Stimulated activated naive B cell treated with anti-CD40 and anti-IgM and Interleukin-4, amounts not matched to agents 10 μg/mL and 1 μg/mL and 100 μg/mL, for 72 hours (primary cell): ENCODE data around the gene PCDHGB1.
"Not testable (repeated sequence)": the region's sequence is repeated elsewhere in the genome, so short reads cannot be mapped to it uniquely, and the experiment has no call there.

Experiments
- ATAC-seq, 2 donors: fragments of 150-1000 bp; cut with Tn5 transposase; replicated peaks; 2 replicates each; pipeline ENCODE4 v1.10.0; 2021; ENCODE audit warnings: moderate library complexity in 1 of 2
- DNase-seq: peaks from one replicate; pipeline ENCODE4 v3.0.0; 2021
- H3K27ac Mint-ChIP-seq: one replicate; pipeline ENCODE4 v1.8.0; 2022; ENCODE audit warnings: mild to moderate bottlenecking, mixed read lengths
- H3K27me3 Mint-ChIP-seq, 2 donors: one replicate each; pipeline ENCODE4 v1.8.0; 2022; ENCODE audit warnings: mixed read lengths in 2 of 2
- H3K36me3 Mint-ChIP-seq, 2 donors: one replicate each; pipeline ENCODE4 v1.8.0; 2022; ENCODE audit warnings: mixed read lengths in 2 of 2, mild to moderate bottlenecking in 1 of 2
- H3K4me1 Mint-ChIP-seq, 2 donors: one replicate each; pipeline ENCODE4 v1.8.0; 2022; ENCODE audit warnings: mixed read lengths in 2 of 2, mild to moderate bottlenecking in 1 of 2
- H3K4me3 Mint-ChIP-seq, 2 donors: one replicate each; pipeline ENCODE4 v1.8.0; 2022; ENCODE audit warnings: mild to moderate bottlenecking in 2 of 2, mixed read lengths in 2 of 2, moderate library complexity in 1 of 2
- H3K9me3 Mint-ChIP-seq, 2 donors: one replicate each; pipeline ENCODE4 v1.8.0; 2022; ENCODE audit warnings: mixed read lengths in 2 of 2, mild to moderate bottlenecking in 1 of 2

The PCDHGB1 gene

DNA sequence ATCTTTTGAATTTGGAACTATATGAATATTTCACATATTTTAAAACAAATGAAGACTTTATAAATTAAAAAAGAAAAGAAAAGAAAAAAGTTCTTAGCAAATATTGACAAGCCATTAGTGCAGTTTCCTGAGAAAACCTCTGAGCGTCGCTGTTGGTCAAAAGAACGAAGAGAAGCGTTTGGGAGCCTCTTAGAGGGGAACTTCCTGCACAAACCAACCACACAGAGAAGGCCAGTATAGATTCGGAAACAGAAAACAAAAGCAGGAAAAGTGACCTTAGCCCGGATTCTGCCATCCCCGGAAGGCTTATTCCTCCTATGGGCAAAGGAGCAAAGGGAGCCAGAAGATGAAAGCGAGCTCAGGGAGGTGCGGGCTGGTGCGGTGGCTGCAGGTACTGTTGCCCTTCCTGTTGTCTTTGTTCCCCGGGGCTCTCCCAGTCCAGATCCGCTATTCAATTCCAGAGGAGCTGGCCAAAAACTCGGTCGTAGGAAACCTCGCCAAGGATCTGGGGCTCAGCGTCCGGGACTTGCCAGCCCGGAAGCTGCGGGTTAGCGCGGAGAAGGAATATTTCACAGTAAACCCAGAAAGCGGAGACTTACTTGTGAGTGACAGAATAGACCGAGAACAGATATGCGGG lies 10.0 kb downstream of the PCDHGB1 start, which contains the start of gene PCDHGB2:
Gene PCDHGB2, plus strand, starts transcription at position 205 of the 637 bp plus-strand sequence. Its CDS starts 142 bp downstream, at position 347.
- Mint-ChIP-seq H3K4me3 (peak within 1 kb of the TSS; percentile 75 to 80), H3K4me1 (no peaks in the 10 kb centered on the region), H3K9me3 (peaks cover 15 to 26% of the 10 kb centered on the region in 2 donors), H3K36me3 (peaks cover 17 to 32% of the 10 kb centered on the region in 2 donors), H3K27me3 (peaks cover 72 to 86% of the 10 kb centered on the region in 2 donors), H3K27ac (peak within 1 kb of the TSS; percentile 67)
- ATAC-seq: peak; percentile 29 to 36
- DNase-seq: no peak

DNA sequence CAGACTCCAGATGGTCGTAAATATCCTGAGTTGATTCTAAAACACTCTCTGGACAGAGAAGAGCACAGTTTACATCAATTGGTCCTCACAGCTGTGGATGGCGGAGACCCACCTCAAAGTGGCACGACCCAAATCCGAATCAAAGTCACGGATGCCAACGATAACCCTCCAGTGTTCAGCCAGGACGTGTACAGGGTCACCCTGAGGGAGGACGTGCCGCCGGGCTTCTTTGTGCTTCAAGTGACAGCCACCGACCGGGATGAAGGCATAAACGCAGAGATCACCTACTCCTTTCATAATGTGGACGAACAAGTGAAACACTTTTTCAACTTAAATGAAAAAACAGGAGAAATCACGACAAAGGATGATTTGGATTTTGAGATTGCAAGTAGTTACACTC lies 10.8 kb downstream of the PCDHGB1 start:
- DNase-seq (no peak), ATAC-seq (no peak)
- Mint-ChIP-seq H3K4me3 (no peak overlapping the region), H3K27ac (peak overlapping the region; percentile 67), H3K4me1 (no peaks in the 10 kb centered on the region), H3K36me3 (peaks cover 21 to 39% of the 10 kb centered on the region in 2 donors), H3K9me3 (peaks cover 17 to 29% of the 10 kb centered on the region in 2 donors), H3K27me3 (peaks cover 73 to 87% of the 10 kb centered on the region in 2 donors)

DNA sequence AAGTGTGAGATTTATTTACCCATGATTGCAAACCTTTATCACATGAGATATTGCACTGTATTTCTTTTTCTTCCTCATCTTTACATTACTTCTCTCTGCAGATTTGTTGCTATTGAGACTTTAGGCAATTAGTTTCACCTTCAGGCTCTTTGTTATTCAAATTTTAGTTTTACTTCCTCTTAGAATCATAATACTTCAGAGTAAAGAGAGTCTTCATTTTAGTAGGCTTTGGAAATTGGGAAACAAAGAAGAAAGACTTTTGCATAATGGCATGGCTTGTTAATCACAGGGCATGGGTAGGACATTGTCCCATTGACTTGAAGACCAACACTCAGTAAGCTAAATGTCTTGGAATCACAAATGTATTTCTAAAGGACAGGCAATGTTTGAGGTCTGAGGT lies 12.8 kb downstream of the PCDHGB1 start:
- DNase-seq (no peak), ATAC-seq (no peak)
- Mint-ChIP-seq H3K27me3 (peaks cover 64 to 76% of the 10 kb centered on the region in 2 donors), H3K9me3 (peaks cover 20 to 28% of the 10 kb centered on the region in 2 donors), H3K4me3 (peak overlapping the region in 1 of 2 donors; percentile 17), H3K36me3 (peaks cover 25 to 40% of the 10 kb centered on the region in 2 donors), H3K27ac (peak overlapping the region; percentile 44), H3K4me1 (no peaks in the 10 kb centered on the region)

DNA sequence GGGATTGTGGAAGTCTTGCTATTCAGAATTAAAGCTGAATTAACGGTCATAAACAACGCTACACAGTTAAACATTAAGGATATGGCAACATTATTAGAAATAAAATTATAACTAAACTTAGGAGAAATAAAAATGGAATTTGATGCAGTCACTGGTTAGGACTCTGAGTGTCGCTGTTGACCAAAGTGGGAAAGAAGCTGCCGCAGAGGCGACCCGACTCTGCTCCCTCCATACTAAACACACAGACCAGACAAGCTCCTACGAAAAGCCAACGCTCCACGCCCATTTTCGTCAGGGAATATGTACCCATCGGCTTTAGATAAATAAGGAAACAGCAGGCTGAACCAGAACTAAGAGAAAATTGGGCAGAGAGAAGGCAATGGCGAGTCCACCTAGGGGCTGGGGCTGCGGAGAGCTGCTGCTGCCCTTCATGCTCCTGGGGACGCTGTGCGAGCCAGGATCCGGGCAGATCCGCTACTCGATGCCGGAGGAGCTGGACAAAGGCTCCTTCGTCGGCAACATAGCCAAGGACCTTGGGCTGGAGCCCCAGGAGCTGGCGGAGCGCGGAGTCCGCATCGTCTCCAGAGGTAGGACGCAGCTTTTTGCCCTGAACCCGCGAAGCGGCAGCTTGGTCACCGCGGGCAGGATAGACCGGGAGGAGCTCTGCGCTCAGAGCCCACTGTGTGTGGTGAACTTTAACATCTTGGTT lies 14.2 kb downstream of the PCDHGB1 start, which contains the start of gene PCDHGA5:
Gene PCDHGA5, plus strand, starts transcription at position 211 of the 709 bp plus-strand sequence. Its CDS starts 169 bp downstream, at position 380.
- H3K27ac Mint-ChIP-seq: peak within 1 kb of the TSS; percentile 81
- H3K4me1 Mint-ChIP-seq: no peaks in the 10 kb centered on the region
- H3K27me3 Mint-ChIP-seq: peaks cover 66 to 73% of the 10 kb centered on the region in 2 donors
- H3K36me3 Mint-ChIP-seq: peaks cover 25 to 40% of the 10 kb centered on the region in 2 donors
- ATAC-seq (no peak), DNase-seq (no peak)
- H3K9me3 Mint-ChIP-seq: peaks cover 20 to 28% of the 10 kb centered on the region in 2 donors
- peak within 1 kb of the TSS in 1 of 2 donors; percentile 32 for H3K4me3 Mint-ChIP-seq

DNA sequence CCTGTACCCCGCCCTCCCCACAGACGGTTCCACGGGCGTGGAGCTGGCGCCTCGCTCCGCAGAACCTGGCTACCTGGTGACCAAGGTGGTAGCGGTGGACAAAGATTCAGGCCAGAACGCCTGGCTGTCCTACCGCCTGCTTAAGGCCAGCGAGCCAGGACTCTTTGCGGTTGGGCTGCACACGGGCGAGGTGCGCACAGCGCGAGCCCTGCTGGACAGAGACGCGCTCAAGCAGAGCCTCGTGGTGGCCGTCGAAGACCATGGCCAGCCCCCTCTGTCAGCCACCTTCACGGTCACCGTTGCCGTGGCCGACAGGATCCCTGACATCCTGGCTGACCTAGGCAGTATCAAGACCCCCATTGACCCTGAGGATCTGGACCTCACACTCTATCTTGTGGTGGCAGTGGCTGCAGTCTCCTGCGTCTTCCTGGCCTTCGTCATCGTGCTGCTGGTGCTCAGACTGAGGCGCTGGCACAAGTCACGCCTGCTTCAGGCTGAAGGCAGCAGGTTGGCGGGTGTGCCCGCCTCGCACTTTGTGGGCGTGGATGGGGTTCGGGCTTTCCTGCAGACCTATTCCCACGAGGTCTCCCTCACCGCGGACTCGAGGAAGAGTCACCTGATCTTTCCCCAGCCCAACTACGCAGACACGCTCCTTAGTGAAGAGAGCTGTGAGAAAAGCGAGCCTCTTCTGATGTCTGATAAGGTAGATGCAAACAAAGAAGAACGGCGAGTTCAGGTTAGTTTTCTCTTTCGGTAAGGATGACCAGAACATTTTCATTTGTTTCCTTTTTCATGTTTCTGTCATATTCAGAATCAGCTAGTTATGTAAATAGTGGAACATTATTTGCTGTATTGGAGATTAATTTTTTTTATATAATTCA lies 16.4 kb downstream of the PCDHGB1 start:
- Mint-ChIP-seq H3K36me3 (peaks cover 16 to 37% of the 10 kb centered on the region in 2 donors), H3K27me3 (peaks cover 61 to 69% of the 10 kb centered on the region in 2 donors), H3K4me1 (peaks cover 0 to 3% of the 10 kb centered on the region in 2 donors), H3K9me3 (peaks cover 17 to 28% of the 10 kb centered on the region in 2 donors), H3K4me3 (no peak overlapping the region), H3K27ac (peak overlapping the region; percentile 5)
- ATAC-seq: no peak
- no peak for DNase-seq

DNA sequence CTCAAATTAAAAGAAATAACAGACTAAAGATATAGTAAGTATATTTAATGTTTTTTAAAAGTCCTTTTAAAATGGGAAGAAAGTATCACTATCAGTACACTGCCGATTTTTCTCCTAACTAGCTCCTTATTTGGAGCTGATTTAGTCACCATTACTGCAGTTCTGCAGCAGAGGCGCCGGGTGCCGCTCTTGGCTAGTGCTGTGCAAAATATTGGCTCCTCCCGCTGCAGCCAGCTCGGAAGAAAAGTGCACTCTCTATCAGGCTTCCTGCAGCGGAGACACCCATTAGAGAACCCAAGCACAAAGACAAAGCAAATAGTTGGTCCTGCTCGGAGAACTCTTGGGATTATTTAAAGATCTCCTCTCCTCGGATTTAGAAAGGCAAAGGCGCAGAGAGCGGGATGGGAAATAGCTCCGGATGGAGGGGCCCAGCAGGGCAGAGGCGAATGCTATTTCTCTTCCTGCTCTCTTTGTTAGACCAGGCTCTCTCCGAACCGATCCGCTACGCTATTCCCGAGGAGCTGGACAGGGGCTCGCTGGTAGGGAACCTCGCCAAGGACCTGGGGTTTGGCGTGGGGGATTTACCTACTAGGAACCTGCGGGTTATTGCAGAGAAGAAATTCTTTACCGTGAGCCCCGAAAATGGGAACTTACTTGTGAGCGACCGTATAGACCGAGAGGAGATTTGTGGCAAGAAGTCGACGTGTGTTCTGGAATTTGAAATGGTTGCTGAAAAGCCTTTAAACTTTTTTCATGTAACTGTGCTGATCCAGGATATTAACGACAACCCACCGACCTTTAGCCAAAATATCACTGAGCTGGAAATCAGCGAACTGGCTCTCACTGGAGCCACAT lies 20.3 kb downstream of the PCDHGB1 start, which contains the start of gene PCDHGB3:
Gene PCDHGB3, plus strand, starts transcription at position 249 of the 855 bp plus-strand sequence. Its CDS starts 153 bp downstream, at position 402.
- DNase-seq (no peak), ATAC-seq (peak; percentile 57 to 73)
- Mint-ChIP-seq H3K36me3 (peaks cover 13 to 17% of the 10 kb centered on the region in 2 donors), H3K27me3 (peaks cover 54 to 73% of the 10 kb centered on the region in 2 donors), H3K4me3 (peak within 1 kb of the TSS; percentile 83 to 91), H3K9me3 (peaks cover 23 to 25% of the 10 kb centered on the region in 2 donors), H3K4me1 (peaks cover 0 to 4% of the 10 kb centered on the region in 2 donors), H3K27ac (peak within 1 kb of the TSS; percentile 94)

DNA sequence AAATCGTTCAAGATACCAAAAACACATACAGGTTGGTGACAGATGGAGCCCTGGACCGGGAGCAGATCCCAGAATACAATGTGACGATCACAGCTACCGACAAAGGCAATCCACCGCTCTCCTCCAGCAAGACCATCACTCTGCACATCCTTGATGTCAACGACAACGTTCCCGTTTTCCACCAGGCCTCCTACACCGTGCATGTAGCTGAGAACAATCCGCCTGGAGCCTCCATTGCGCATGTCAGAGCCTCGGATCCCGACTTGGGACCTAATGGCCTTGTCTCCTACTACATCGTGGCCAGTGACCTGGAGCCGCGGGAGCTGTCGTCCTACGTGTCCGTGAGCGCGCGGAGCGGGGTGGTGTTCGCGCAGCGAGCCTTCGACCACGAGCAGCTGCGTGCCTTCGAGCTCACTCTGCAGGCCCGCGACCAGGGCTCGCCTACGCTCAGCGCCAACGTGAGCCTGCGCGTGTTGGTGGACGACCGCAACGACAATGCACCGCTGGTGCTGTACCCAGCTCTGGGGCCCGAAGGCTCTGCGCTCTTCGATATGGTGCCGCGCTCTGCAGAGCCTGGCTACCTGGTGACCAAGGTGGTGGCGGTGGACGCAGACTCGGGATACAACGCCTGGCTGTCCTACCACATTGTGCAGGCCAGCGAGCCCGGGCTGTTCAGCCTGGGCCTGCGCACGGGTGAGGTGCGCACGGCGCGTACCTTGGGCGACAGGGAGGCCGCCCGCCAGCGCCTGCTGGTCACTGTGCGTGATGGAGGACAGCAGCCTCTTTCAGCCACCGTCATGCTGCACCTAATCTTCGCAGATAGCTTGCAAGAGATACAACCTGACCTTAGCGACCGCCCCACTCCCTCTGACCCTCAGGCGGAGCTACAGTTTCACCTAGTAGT lies 21.9 kb downstream of the PCDHGB1 start:
- peak overlapping the region; percentile 81 for H3K27ac Mint-ChIP-seq
- peaks cover 47 to 71% of the 10 kb centered on the region in 2 donors for H3K27me3 Mint-ChIP-seq
- peaks cover 22 to 24% of the 10 kb centered on the region in 2 donors for H3K9me3 Mint-ChIP-seq

DNA sequence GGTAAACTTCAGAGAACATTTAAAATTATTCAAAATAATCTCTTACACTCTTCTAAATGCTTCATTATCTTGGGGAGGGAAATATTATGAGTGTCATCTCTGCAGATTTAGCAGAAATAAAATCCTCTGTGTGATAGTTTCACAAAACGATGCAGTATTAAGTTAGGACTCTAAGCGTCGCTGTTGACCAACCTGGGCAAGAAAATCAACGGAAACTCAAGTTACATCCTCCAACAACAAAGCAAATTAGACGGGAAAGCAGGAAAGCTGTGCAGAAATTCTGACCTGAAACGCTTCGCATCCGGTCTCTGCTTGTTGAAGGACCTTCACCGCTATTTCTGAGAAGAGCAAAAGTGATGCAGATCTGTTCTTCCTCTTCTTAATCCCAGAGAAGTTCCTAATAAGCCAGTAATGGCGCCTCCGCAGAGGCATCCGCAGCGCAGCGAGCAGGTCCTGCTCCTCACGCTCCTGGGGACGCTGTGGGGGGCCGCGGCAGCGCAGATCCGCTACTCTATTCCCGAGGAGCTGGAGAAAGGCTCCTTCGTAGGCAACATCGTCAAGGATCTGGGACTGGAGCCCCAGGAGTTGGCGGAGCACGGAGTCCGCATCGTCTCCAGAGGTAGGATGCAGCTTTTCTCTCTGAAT lies 23.9 kb downstream of the PCDHGB1 start, which contains the start of gene PCDHGA6:
Gene PCDHGA6, plus strand, starts transcription at position 219 of the 645 bp plus-strand sequence. Its CDS starts 193 bp downstream, at position 412.
- H3K27me3 Mint-ChIP-seq: peaks cover 40 to 70% of the 10 kb centered on the region in 2 donors
- peak within 1 kb of the TSS in 1 of 2 donors; percentile 30 for H3K4me3 Mint-ChIP-seq
- H3K27ac Mint-ChIP-seq: no peak within 1 kb of the TSS
- peaks cover 24% of the 10 kb centered on the region in 2 donors for H3K9me3 Mint-ChIP-seq
- no peak for DNase-seq
- peaks cover 0 to 6% of the 10 kb centered on the region in 2 donors for H3K4me1 Mint-ChIP-seq
- H3K36me3 Mint-ChIP-seq: peaks cover 11 to 17% of the 10 kb centered on the region in 2 donors
- no peak for ATAC-seq

More for the DNA sequence above, 21.9 kb downstream of the PCDHGB1 start:
- ATAC-seq (no peak), DNase-seq (no peak)
- Mint-ChIP-seq H3K4me3 (no peak overlapping the region), H3K4me1 (peaks cover 0 to 6% of the 10 kb centered on the region in 2 donors), H3K36me3 (peaks cover 11 to 17% of the 10 kb centered on the region in 2 donors)

DNA sequence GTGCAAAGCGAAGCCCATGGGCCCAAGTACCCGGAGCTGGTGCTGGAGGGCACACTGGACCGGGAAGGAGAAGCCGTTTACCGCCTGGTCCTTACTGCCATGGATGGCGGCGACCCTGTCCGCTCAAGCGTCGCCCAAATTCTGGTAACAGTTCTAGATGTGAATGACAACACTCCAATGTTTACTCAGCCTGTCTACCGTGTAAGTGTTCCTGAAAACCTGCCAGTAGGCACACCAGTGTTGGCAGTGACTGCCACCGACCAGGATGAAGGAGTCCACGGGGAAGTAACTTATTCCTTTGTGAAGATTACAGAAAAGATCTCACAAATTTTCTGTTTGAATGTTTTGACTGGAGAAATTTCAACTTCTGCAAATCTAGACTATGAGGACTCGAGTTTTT lies 24.7 kb downstream of the PCDHGB1 start:
- Mint-ChIP-seq H3K27me3 (peaks cover 38 to 67% of the 10 kb centered on the region in 2 donors), H3K9me3 (peaks cover 24 to 26% of the 10 kb centered on the region in 2 donors), H3K36me3 (peaks cover 11 to 17% of the 10 kb centered on the region in 2 donors), H3K4me1 (peaks cover 0 to 6% of the 10 kb centered on the region in 2 donors), H3K27ac (no peak overlapping the region), H3K4me3 (no peak overlapping the region)
- ATAC-seq (no peak), DNase-seq (no peak)

DNA sequence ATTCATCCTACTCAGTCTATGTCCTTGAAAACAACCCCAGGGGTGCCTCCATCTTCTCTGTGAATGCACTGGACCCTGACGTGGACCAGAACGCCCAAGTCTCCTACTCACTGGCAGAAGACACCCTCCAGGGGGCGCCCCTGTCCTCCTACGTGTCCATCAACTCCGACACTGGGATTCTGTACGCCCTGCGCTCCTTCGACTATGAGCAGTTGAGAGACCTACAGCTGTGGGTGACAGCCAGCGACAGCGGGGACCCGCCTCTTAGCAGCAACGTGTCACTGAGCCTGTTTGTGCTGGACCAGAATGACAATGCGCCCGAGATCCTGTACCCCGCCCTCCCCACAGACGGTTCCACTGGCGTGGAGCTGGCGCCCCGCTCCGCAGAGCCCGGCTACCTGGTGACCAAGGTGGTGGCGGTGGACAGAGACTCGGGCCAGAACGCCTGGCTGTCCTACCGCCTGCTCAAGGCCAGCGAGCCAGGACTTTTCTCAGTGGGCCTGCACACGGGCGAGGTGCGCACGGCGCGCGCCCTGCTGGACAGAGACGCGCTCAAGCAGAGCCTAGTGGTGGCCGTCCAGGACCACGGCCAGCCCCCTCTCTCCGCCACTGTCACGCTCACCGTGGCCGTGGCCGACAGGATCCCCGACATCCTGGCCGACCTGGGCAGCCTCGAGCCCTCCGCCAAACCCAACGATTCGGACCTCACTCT lies 25.7 kb downstream of the PCDHGB1 start:
- Mint-ChIP-seq H3K36me3 (peaks cover 11 to 13% of the 10 kb centered on the region in 2 donors), H3K9me3 (peaks cover 21 to 26% of the 10 kb centered on the region in 2 donors), H3K27me3 (peaks cover 37 to 66% of the 10 kb centered on the region in 2 donors)
- H3K4me1 Mint-ChIP-seq, H3K4me3 Mint-ChIP-seq, ATAC-seq, H3K27ac Mint-ChIP-seq, DNase-seq: not testable (repeated sequence)
